ENCODE measurements around the gene PSG2.
"Not testable (repeated sequence)": the region's sequence is repeated elsewhere in the genome, so short reads cannot be mapped to it uniquely, and the experiment has no call there.

Gene PSG2

DNA sequence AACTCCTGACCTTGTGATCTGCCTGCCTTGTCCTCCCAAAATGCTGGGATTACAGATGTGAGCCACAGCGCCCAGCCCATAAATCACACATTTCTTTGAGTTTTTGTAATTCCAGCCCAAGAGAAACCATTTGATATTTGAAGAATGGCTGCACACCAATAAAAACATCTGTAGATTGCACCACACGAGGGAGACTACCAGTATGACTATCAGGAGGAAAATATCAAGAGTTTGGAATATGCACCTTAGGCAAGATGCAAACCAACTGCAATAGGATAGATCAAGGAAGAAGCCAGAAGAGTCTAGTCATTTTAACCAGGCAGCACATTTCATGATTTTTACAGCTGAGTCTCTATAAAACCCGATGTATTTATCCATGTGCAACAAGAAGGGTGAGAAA is 20.1 kb downstream of the PSG2 start:
- DNase-seq, result not testable (repeated sequence)

DNA sequence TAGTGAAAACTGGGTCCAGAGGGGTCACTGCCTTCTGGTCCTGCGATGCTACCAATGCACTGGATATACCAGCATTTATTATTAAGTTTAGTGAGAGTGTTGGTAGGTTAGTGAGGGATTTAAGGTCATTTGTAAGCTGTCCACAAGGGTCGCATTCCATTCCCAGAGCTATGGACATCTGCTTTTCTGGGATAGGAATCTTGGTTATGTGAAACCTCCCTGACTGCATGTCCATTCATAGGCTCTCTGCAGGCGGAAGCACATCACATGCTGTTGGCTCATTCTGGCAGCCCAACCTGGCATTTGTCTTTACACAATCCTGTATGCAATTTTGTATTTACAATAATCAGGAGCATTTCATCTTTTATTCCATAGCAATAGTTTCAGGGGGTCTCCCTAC is 21.2 kb downstream of the PSG2 start:
- not testable (repeated sequence) for DNase-seq

DNA sequence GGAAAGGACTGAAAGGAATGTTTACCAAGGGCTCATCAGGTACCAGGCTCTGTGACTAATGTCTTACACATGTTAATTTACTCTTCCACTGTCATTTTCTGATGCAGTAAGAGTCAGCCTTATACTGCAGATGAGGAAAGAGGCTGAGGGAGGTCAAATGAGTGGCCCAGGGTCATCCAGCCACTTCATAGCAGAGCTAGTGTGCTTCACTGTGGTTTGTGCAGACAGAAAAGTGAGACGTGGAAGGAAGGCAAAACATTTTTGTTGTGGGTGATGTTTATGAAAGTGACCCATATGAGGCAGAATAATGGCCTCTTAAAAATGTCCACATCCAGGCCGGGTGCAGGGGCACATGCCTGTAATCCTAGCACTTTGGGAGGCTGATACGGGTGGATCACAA is 22.2 kb downstream of the PSG2 start:
- DNase-seq, result not testable (repeated sequence)

DNA sequence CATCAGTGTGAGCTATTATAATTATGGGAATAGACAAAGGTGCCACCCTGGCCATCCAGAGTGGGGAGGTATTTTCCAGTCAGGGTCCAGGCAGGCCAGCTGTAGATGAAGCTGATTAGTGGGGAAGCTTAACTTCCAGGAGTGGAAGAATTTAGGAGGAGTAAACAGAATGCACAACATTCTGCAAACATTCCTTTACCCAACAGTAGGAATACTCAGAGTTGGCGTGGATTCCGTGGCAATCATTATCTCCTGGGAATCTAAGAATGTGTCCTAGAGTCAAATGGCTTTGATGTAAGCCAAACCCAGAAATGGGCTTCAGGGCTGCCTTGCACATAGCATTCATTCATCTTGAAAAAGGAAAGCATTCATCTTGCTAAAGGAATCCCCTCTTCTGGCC is 23.0 kb downstream of the PSG2 start:
- DNase-seq, result not testable (repeated sequence)

DNA sequence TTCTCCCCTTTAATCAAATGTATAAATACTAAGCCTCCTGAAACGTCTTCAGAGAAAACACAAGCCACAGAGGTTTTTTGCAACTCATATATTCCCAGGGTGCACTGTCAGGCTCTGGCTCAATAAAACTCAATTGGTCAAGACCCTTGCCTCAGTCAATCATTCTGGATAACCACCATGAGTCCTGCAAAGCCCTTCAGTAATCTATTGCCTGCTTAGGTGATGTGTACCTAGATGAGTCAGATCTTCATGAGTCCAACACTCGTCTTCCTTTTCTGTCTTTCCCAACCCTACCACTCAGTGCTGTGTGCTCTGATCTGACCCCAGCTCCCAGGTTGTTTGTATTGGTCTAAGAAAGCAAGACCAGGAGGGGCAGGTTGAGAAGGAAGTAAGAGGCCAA is 24.1 kb downstream of the PSG2 start:
- not testable (repeated sequence) for DNase-seq

DNA sequence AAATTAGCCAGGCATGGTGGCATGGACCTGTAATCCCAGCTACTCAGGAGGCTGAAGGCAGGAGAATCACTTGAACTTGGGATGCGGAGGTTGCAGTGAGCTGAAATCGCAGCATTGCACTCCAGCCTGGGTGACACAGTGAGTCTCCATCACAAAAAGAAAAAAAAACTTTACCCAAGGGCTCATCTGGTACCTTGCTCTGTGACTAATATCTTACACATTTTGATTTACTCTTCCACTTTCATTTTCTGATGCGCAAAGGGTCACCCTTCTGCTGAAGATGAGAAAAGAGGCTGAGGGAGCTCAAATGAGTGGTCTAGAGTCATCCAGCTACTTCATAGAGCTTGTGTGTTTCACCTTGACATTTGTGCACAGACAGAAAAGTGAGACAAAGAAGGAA is 34.5 kb downstream of the PSG2 start:
- DNase-seq, result not testable (repeated sequence)

DNA sequence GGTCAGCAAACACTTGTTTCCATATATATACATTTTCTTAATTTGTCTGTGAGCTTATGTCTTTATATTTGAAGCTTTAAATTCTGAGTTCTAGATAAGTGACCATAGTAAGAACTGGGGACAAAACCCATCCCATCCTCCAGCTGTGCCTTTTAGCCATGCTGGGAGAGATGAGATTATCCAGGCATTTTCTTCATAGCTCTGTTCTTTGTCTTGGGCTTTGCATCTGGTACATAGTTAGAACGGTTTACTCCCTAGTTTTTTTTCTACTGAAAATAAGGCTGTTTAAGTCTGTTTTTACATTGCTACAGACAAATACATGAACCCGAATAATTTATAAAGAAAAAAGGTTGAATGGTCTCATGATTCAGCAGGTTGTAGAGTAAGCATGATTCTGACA is 35.9 kb downstream of the PSG2 start:
- DNase-seq, result not testable (repeated sequence)

DNA sequence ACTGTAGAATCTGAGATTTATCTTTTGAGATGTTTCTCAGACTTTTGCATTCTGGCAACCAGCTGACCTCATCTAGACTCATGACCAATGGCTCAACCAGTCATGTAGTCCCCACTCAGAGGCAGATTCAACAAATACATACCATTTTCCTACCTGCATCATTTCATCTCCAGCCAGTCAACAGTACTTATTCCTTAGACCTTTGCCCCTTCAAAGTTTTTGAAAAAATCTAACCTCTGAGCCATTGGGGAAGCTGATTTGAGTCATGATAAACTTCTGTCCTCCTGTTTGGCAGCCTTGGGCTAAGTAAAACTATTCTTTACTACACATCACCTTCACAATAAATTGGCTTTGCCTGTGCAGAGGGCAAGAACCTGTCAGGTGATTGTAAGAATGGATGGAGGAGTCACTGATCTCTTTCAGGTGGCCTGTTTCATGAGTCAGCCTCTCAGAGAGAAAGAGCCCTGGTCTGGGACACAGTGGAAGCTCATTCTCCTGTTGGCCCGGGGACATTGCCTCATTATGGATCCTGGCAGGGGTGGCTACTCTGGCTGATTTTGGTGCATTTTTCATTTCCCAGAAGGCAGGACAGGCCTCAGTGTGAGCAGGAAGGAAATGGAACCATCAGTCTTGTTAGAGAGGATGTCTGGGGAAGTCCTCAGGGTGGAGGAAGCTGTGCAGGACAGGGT is 38.9 kb downstream of the PSG2 start:
- DNase-seq, result not testable (repeated sequence)

DNA sequence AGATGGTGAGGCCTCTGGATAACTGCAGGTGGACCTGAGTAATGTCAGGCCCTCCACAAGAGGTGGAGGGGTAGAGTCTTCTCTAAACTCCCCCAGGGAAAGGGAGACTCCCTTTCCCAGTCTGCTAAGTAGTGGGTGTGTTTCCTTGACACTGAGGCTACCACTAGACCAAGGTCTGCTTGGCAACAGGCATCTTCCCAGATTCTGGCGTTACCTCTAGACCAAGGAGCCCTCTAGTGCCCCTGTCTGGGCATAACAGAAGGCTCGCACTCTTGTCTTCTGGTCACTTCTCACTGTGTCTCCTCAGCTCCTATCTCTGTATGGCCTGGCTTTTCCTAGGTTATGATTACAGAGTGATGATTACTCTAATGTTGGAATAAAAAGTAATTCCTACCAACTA is 50.9 kb downstream of the PSG2 start:
- DNase-seq, result not testable (repeated sequence)

DNA sequence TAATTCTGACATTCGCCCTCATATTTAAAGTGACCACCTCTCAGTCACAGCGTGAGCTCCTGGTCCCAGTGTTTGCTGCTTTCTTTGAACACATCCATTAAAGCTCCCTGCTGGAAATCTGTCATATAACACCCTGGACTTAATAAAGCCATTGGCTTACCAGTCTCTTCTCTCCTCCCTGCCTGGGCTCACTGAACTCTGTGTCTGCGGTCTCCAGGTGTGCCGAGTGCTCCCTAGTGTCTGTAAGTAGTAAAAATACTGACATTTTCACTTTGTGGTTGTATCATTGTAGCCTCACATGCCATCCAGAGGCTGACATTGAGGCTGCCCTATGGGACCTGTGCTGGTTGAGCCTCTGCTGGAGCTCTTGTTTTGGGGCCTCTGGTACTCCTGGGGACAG is 53.6 kb downstream of the PSG2 start:
- DNase-seq, result no peak

DNA sequence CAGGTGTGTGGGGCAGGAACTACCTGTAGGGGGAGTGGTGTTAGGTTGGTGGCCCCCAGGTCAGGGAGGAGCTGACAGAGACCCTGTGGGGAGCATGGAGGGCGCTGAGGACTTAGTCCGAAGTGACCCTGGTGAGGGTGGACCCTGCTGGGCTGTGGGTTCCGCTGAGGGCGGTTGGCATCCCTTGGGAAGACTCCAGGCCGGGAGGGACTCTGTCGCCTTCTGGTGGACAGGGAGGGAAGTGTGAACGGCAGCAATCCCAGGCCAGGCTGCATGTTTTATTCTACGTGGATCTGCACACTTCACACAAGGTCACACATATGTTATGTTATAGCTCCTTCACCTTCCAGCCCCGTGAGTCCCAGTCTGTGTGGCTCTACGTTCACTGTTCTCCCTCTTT is 54.5 kb downstream of the PSG2 start:
- not testable (repeated sequence) for DNase-seq

DNA sequence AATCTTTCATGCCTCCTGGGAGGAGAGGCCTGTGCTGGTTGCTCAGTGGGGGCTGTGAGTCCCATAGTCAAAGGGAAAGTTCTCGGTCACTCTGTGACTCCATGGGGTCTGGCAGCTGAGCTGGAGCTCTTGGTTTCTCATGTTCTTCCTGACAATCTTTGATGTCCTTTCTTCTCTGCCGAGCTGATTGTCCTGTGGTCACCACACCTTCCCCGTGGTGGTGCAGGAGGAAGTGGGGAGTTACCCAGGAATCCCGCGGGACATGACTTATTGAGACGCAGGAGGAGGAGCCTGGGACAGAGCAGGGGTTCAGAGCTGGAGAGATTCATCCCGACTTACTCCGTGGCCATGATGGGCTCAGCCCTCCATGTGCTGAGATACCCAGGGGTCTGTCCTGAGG is 55.4 kb downstream of the PSG2 start:
- not testable (repeated sequence) for DNase-seq

DNA sequence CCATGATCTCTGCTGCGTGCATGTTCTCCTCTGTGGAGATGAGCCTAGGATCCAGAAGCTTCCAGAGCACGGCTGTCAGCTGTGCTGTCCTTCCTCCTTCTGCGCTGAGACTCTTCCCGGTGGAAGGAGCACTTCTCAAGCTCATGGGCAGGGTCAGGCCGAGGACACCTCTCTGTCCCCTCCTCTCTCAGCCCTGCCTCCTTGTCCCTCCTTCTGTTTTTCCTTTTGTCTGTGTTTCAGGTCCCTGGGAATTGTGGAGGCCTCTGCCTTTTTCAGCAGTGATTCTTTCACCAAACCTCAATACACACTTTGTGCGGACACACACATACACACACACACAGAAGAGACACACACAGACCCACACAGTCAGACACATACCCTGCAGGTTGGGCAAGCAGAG is 56.1 kb downstream of the PSG2 start, which contains the start of gene PSG11:
PSG11 (minus strand) TSS at position 101 of the 400 bp plus-strand sequence; CDS start at position 4, 97 bp downstream.
- DNase-seq, result not testable (repeated sequence)

DNA sequence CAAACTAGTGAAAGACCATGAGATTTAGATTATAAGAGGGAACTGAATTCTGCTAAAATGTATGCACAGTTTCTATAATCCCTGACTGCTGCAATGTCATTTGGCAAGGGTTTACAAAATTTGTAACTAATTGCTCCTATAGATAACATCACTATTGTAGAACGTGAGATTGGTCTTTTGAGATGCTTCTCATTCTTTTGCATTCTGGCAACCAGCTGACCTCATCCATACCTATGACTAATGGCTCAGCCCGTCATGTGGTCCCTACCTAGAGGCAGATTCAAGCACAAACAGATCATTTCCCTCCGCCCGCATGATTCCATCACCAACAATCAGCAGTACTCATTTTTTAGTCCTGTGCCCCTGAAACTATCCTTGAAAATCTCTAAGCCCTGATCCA is 60.4 kb downstream of the PSG2 start:
- not testable (repeated sequence) for DNase-seq

DNA sequence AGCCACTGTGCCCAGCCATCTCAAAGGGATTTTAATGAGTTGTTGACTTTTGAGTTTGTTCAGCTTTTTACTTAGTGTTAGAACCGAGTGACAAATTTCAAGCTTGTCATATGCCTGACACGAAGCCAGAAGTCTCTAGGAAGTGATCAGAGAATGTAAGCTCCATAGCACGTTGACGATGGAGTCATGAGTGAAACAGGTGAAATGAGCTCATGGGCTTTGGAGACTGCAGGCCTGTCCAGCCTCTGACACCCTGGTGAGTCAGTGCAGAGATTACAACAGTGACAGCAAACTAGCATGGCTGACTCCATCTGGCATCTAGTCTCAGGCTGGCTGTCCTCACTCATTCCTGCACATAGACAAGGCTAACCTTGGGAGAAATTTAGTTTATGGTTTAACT is 60.9 kb downstream of the PSG2 start:
- DNase-seq, result not testable (repeated sequence)

DNA sequence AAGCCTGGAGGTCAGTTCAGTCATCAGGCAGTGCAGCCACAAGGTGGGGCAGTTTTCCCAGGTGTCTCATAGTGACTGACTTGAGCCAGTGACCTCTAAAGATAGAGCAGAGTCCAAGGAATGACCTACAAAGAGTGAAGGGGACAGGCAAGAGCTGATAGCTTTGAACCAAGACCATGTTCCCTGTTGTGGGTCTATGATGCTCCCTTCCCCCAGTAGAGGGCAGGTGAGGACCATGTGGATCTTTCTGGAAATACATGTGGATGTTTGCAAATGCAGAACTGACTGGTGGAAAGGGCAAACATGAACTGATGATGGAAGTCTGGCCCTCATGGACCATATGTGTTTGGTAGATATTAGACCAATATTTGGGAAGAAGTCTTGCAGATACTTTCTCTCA is 62.9 kb downstream of the PSG2 start:
- DNase-seq, result not testable (repeated sequence)
